Suppressor macrophage treated with lipopolysaccharide for 1 hour (primary cell): Measurements from ENCODE around the gene VWA1.
"Not testable (repeated sequence)": the region's sequence is repeated elsewhere in the genome, so short reads cannot be mapped to it uniquely, and the experiment has no call there.

Experiments
- DNase-seq, 3 donors: peaks; one replicate each; pipeline ENCODE4 v3.0.0-alpha.2; 2020 to 2022

VWA1 gene

GRCh38 chr1:1403653-1404052, 31.8 kb upstream of the VWA1 start:
- DNase-seq: peak; percentile 78 to 80 (median 78)

- DNase-seq: no peak
Observed at GRCh38 chr1:1406101-1406820, 29.2 kb upstream of the VWA1 start.

DNA sequence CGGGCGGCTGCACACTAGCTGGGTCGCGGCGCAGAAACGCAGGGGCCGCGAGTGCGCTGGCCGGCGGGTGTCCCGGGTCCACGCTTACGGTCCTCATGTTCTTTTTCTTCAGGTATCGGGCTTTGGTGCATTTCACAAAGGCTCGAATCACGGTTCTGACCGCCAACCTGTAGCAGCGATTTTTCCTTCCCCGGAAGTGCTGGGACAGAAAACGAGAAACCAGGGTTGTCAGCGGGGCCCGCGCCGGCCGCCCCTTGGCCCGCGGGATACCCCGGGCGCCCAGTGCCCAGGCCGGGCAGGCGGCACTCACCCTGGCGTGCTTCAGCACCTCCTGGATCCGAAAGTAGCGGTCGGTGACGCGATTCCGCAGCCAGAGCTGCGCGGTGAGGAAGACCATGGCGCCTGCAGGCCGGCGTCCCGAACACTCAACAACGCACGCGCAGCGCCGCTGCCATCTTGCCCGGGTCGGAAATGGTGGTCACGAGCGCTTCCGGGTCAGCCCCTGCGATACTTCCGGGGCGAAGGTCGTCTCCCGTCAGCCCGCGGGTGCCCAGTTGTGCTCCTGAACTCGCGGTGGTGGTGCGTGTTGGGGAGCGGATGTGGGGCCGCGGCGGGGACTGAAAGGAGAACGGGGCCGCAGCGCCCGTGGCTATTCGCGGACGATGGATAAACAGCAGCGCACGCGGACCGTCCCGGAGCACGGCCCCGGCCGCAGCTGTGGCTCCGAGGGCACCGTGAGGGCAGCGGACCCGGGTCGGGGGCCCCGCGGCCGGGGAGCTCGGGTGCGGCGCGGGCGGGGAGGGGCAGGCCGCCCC, 28.5 kb upstream of the VWA1 start, which contains the start of gene MRPL20:
Gene MRPL20, minus strand, starts transcription at position 473 of the 815 bp plus-strand sequence. Its CDS starts 76 bp downstream, at position 397.
- DNase-seq: peak; percentile 97

GRCh38 chr1:1407636-1408318, 27.7 kb upstream of the VWA1 start:
- DNase-seq: peak; percentile 42 to 55 (median 54)

- not testable (repeated sequence) for DNase-seq
Observed at GRCh38 chr1:1410238-1410637, 25.3 kb upstream of the VWA1 start.

- DNase-seq: no peak
Observed at GRCh38 chr1:1411626-1412025, 23.9 kb upstream of the VWA1 start.

GRCh38 chr1:1412311-1412902, 23.1 kb upstream of the VWA1 start:
- DNase-seq: not testable (repeated sequence)

DNA sequence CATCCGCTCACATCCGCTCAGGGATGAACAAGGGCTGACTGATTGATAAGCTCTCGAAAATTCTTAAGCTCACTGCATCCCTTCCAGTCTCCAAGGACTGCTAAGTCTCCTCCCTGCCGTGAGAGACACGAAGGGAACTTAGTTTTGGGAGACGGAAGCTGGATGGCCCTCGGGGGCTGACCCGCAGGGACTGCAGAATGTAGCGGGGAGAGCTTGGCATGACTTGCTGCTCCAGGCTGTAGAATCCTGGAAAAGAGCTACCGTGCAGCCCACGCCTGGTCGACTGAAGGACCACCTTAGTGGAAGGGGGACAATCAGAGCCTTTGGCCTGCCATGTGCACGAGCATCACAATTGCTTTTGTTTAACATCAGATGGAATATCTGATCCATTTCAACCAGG, 19.7 kb upstream of the VWA1 start:
- DNase-seq: no peak

DNA sequence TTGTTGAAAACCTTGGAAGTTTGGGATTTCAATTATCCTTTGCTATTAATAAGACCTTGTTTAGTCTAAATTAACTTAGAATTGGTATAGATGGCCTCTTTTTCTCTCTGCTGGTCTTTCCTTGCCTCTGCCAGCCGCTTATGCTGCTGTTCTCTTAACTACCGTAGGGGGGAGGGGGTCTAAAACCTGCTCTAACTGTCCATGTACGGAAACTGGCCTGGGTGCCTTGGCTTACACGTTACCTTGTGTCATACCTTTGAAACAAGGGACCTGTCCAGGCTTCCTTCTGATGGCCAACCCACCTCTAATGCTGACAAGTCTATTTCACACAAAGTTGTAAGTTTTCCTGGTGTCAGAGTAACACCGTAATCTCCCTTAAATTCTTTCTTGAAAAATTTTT, 18.1 kb upstream of the VWA1 start:
- not testable (repeated sequence) for DNase-seq

DNA sequence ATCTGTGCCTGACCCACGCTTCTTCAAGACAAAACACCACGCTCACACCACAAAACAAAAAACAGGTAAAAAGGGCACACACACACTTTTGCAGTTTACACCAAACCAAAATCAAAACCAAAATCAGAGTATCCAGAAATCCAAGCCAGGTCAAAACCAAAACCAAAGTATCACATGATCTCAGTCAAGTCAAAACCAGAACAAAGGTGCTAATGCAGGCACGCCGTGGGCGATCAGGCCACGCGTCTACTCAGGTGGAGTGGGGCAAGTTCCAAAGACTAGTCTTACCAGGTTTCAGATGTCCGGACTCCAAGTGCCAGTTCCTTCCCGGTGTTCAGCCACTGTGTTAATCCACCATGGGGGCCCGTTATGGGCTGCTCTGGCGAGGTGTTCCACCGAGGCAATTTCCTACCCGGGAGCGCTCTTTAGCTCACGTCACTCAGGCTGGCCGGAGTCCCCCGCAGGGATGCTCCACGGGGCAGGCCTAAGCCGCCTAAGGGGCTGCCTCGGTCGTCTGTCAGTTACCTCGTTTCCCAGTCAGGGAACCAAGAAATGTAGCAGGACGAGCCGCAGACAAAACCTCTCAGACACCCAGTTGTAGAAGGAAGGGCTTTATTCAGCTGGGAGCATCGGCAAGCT, 17.5 kb upstream of the VWA1 start:
- DNase-seq: not testable (repeated sequence)

DNA sequence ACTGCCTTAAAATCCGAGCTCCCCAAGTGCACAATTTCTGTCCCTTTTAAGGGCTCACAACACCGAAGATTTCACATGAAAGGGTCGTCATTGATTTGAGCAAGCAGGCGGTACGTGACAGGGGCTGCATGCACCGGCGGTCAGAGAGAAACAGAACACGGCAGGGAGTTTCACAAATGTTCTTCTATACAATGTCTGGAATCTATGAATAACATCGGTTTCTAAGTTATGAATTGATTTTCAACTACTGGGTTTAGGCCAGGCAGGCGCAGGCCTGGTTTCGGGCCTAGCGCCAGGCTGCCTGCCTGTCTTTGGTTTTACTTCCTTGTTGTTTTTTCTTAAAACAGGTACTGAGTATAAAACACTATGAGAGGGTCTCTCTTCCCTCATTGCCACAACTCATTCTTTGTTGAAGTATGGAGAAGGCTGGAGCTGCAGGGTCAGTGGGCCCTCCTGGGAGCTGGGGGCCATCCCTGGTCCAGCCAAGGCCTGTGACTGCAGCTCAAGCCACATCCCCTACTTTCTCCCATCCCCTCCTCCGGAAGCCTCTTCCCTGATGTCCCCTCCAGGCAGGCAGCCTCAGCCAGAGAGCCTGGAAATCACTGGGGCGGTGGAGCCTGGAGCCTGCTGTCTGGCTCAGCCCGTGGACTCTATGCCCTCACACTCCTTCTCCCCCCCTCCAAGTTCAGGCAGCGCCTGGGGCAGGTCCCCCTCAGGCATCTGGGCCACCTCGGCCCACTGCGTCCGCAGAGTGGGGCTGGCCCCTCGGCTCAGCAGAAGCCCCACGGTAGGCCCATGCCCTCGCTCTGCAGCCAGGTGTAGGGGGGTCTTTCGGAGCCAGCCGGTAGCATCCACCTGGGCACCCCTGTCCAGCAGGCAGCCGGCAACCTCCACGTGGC, 16.8 kb upstream of the VWA1 start:
- DNase-seq: no peak

- no peak for DNase-seq
Observed at GRCh38 chr1:1419363-1419812, 16.1 kb upstream of the VWA1 start.

DNA sequence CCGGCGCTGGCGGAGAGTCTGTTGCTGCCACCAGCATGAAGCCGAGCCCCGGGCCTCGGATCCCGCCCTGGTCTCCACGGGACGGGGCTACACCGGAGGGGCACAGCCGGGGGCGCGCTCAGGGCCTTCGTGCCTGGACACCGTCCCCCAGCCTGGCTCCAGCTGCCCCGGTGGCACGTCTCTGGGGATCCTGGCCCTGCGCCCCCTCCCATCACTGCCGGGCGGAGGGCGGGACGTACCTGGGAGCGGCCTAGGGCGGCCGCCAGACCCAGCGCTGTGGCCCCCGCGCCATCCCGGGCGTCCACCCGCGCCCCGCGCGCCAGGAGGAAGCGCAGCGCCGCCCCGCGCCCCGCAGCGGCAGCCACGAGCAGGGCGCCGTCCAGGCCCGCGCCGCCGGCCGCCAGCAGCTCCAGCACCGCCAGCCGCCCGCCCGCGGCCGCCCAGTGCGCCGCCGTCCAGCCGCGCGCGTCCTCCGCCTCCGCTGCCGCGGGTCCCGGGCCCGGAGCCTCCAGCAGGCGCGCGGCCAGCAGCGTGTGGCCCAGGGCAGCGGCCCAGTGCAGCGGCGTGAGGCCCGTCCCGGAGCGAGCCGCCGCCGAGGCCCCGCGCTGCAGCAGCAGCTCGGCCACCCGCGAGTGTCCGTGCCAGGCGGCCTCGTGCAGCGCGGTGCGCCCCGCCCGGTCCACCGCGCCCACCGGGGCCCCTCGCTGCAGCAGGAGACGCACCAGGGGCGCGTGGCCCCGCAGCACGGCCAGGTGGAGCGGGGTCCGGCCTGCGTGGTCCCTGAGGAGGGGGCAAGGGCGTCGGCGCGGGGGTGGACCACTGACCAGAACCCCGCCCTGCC, 15.5 kb upstream of the VWA1 start:
- peak; percentile 25 to 70 (median 45) for DNase-seq

GRCh38 chr1:1420654-1421141, 14.8 kb upstream of the VWA1 start:
- DNase-seq: no peak

- DNase-seq: no peak
Observed at GRCh38 chr1:1421147-1421906, 14.2 kb upstream of the VWA1 start, which contains the start of gene ANKRD65. TSS of gene ANKRD65 (minus strand) at chr1:1421276. CDS start at chr1:1421005, 271 bp downstream.

- no peak for DNase-seq
Observed at GRCh38 chr1:1421907-1422464, 13.5 kb upstream of the VWA1 start.

GRCh38 chr1:1422465-1423244, 12.8 kb upstream of the VWA1 start:
- peak in 1 of 3 donors; percentile 34 for DNase-seq

DNA sequence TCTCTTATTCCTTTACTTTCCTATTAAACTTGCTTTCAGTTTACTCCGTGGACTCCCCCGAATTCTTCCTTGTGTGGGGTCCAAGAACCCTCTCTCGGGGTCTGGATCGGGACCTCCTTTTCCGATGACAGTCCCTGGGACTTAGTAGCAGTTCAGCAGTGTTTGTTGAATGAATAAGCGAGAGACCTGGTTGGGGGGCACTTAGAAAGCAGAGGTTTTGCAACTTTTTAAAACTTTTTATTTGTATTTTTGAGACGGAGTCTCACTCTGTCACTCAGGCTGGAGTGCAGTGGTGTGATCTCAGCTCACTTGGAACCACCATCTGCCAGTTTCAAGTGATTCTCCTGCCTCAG, 12.3 kb upstream of the VWA1 start:
- DNase-seq: no peak
